GM23248 (cell line): ENCODE measurements around the gene ITPRIP. TPM values are rescaled to one million over a fixed set of nuclear protein-coding genes. Genes with fewer than 3 reads are reported as not detected.

Source experiments
- DNase-seq: peaks from one replicate; pipeline ENCODE4 v3.0.0-alpha.2; 2015
- H2AFZ ChIP-seq: fragments of 200-600 bp; sonication (generic); 2 replicates; pipeline ENCODE4 v1.6.1; 2016; ENCODE audit warnings: antibody characterized with exemption
- H3F3A ChIP-seq: fragments of 200-600 bp; sonication (generic); 2 replicates; pipeline ENCODE4 v1.6.1; 2016; ENCODE audit warnings: mild to moderate bottlenecking, antibody characterized with exemption, mixed run types; ENCODE audit not compliant: insufficient read depth
- H3K27ac ChIP-seq: fragments of 200-600 bp; sonication (generic); 2 replicates; pipeline ENCODE4 v1.5.1; 2016; ENCODE audit warnings: mild to moderate bottlenecking
- H3K27me3 ChIP-seq: fragments of 200-600 bp; sonication (generic); replicated peaks from 2 replicates; pipeline ENCODE4 v1.6.1; 2016; ENCODE audit warnings: mild to moderate bottlenecking; ENCODE audit not compliant: insufficient read depth
- H3K36me3 ChIP-seq: fragments of 200-600 bp; sonication (generic); 2 replicates; pipeline ENCODE4 v1.6.1; 2016; ENCODE audit warnings: low read depth, mild to moderate bottlenecking
- H3K4me1 ChIP-seq: fragments of 200-600 bp; sonication (generic); 2 replicates; pipeline ENCODE4 v1.6.1; 2016; ENCODE audit warnings: mild to moderate bottlenecking; ENCODE audit not compliant: insufficient read depth
- H3K4me2 ChIP-seq: fragments of 200-600 bp; sonication (generic); one replicate; pipeline ENCODE4 v1.6.1; 2016; ENCODE audit warnings: mild to moderate bottlenecking; ENCODE audit not compliant: unreplicated experiment
- H3K4me3 ChIP-seq: fragments of 200-600 bp; sonication (generic); 2 replicates; pipeline ENCODE4 v1.5.1; 2016; ENCODE audit warnings: mild to moderate bottlenecking
- H3K79me2 ChIP-seq: fragments of 200-600 bp; sonication (generic); 2 replicates; pipeline ENCODE4 v1.6.1; 2016; ENCODE audit warnings: mild to moderate bottlenecking; ENCODE audit not compliant: insufficient read depth
- H3K9ac ChIP-seq: fragments of 200-600 bp; sonication (generic); 2 replicates; pipeline ENCODE4 v1.6.1; 2016; ENCODE audit warnings: mild to moderate bottlenecking
- H3K9me2 ChIP-seq: fragments of 200-600 bp; sonication (generic); 2 replicates; pipeline ENCODE4 v1.6.1; 2016; ENCODE audit warnings: mixed run types, mild to moderate bottlenecking, moderate library complexity; ENCODE audit not compliant: insufficient read depth
- H3K9me3 ChIP-seq: fragments of 200-600 bp; sonication (generic); one replicate; pipeline ENCODE4 v1.6.1; 2017; ENCODE audit warnings: low read depth
- H4K20me1 ChIP-seq: fragments of 200-600 bp; sonication (generic); 2 replicates; pipeline ENCODE4 v1.6.0; 2016; ENCODE audit not compliant: insufficient read depth
- EZH2 ChIP-seq: fragments of 200-600 bp; sonication (generic); IDR thresholded peaks from 2 replicates; pipeline ENCODE4 v1.6.1; 2018; ENCODE audit warnings: antibody characterized with exemption, mild to moderate bottlenecking; ENCODE audit not compliant: insufficient read depth, poor library complexity, severe bottlenecking
- EZH2phosphoT487 ChIP-seq: fragments of 200-600 bp; sonication (generic); IDR thresholded peaks from 2 replicates; pipeline ENCODE4 v1.6.1; 2018; ENCODE audit warnings: antibody characterized with exemption, moderate library complexity, mild to moderate bottlenecking, low read depth; ENCODE audit not compliant: insufficient read depth
- WGBS, 2 experiments: methylation state at CpG; one replicate each; pipeline ENCODE4 v1.1.6; 2015 to 2017; ENCODE audit warnings: low lambda C conversion rate in 2 of 2, low coverage in 1 of 2; ENCODE audit errors: missing lambda C conversion rate in 2 of 2; 5-methylcytosine and 5-hydroxymethylcytosine counted together
- in situ Hi-C: fragments of 300-500 bp; cut with MboI; formaldehyde crosslinking; loops from 2 replicates; pipeline ENCODE4 v1.15.0; 2020
- microRNA-seq: library from miRNA; unstranded; fragments of <30 nt; microRNA quantifications from one replicate; pipeline ENCODE4, GENCODE V29; 2016; ENCODE audit warnings: borderline number of aligned reads
- polyA plus RNA-seq: library from polyadenylated mRNA; unstranded; fragments of >200 nt; fragmentation: Nextera tagmentation; extraction: Ambion mirVana; gene quantifications from 2 replicates; pipeline ENCODE4 v1.2.1, GENCODE V29; 2016
- small RNA-seq: library from RNA; depleted of rRNA; stranded (forward); fragments of <200 nt; gene quantifications from one replicate; pipeline ENCODE3, GENCODE V24; 2014; ENCODE audit warnings: low read depth, low replicate concordance
- total RNA-seq: library from RNA; depleted of rRNA; stranded (reverse); fragments of >200 nt; shearing (Covaris generic); gene quantifications from 2 replicates; pipeline ENCODE4 v1.2.3, GENCODE V29; 2014; rRNA removed

Gene ITPRIP
- total and polyA plus RNA-seq, 2 experiments from 2014 or later = 9.6 to 24.7 TPM

GRCh38 chr10:104262055-104262454, 76.2 kb downstream of the ITPRIP start:
- Histone ChIP-seq H3K9me2 (no peaks in the 10 kb centered on the region), H3K79me2 (peaks cover 78% of the 10 kb centered on the region), H3K9me3 (no peaks in the 10 kb centered on the region), H3K4me1 (peaks cover 48% of the 10 kb centered on the region), H3F3A (peaks cover 93% of the 10 kb centered on the region), H3K9ac (no peak overlapping the region), H2AFZ (no peak overlapping the region), H3K27me3 (no peaks in the 10 kb centered on the region), H3K36me3 (peaks cover 88% of the 10 kb centered on the region), H3K4me3 (no peak overlapping the region), H3K27ac (no peak overlapping the region), H4K20me1 (no peaks in the 10 kb centered on the region; the same call in 1 of the 2 replicates), H3K4me2 (no peak overlapping the region)
- in situ Hi-C loops = no loop called here
- DNase-seq = no peak
- 71 to 79% methylated on average over 5 of the region's 5 CpGs for whole genome bisulfite sequencing, 2 experiments
- TF ChIP-seq EZH2phosphoT487 = no peak
- no peak for TF ChIP-seq EZH2

GRCh38 chr10:104260775-104261115, 77.5 kb downstream of the ITPRIP start:
- peaks cover 84% of the 10 kb centered on the region for H3K79me2 ChIP-seq
- H3K36me3 ChIP-seq = peaks cover 75% of the 10 kb centered on the region
- peak; percentile 87 for DNase-seq

GRCh38 chr10:104259999-104260774, 78.1 kb downstream of the ITPRIP start:
- Histone ChIP-seq H3K4me2 (peak overlapping the region; percentile 47), H3K9me3 (no peaks in the 10 kb centered on the region), H3K9me2 (no peaks in the 10 kb centered on the region), H3F3A (peaks cover 93% of the 10 kb centered on the region), H3K9ac (peak overlapping the region; percentile 40), H3K27ac (peak overlapping the region; percentile 96), H3K4me1 (peaks cover 59% of the 10 kb centered on the region), H3K36me3 (peaks cover 69% of the 10 kb centered on the region), H3K27me3 (no peaks in the 10 kb centered on the region), H2AFZ (no peak overlapping the region), H3K79me2 (peaks cover 85% of the 10 kb centered on the region), H4K20me1 (no peaks in the 10 kb centered on the region; the same call in 1 of the 2 replicates), H3K4me3 (peak overlapping the region; percentile 25; the same call in 1 of the 2 replicates)
- TF ChIP-seq EZH2 (no peak), EZH2phosphoT487 (no peak)
- in situ Hi-C loops = no loop called here
- peak; percentile 47 for DNase-seq
- WGBS, 2 experiments = 63 to 67% methylated on average over 6 of the region's 6 CpGs

More at GRCh38 chr10:104260775-104261115, 77.5 kb downstream of the ITPRIP start:
- Histone ChIP-seq H3K9ac (peak overlapping the region; percentile 40), H3F3A (peaks cover 93% of the 10 kb centered on the region), H3K4me1 (peaks cover 59% of the 10 kb centered on the region), H4K20me1 (no peaks in the 10 kb centered on the region; the same call in 1 of the 2 replicates), H3K27me3 (no peaks in the 10 kb centered on the region), H3K9me2 (no peaks in the 10 kb centered on the region), H3K4me2 (peak overlapping the region; percentile 47), H3K27ac (peak overlapping the region; percentile 96), H3K9me3 (no peaks in the 10 kb centered on the region), H3K4me3 (peak overlapping the region; percentile 25; the same call in 1 of the 2 replicates), H2AFZ (no peak overlapping the region)
- in situ Hi-C loops = no loop called here
- no peak for TF ChIP-seq EZH2
- no peak for TF ChIP-seq EZH2phosphoT487
- 3% methylated on average over 3 of the region's 3 CpGs for WGBS, 2 experiments

Small RNA genes within 50 kb of the gene (microRNA-seq; reads per million reads assigned to microRNA genes)
- not detected for gene MIR4482

Small RNA genes within 50 kb of the gene (small RNA-seq; reads per million reads assigned to genes)
- not detected for gene MIR4482

Other genes with a start within 250 kb of the ITPRIP start
- gene SFR1, start 216.3 kb downstream of the ITPRIP start, total RNA-seq = 4.4 and 4.6 TPM in 2 replicates
- gene SFR1, start 216.3 kb downstream of the ITPRIP start, polyA plus RNA-seq = 9.1 TPM in 2 replicates
- gene CFAP43, start 106.1 kb downstream of the ITPRIP start, total RNA-seq = not detected in 2 replicates
- gene CFAP43, start 106.1 kb downstream of the ITPRIP start, polyA plus RNA-seq = 0.14 and 0.29 TPM in 2 replicates
- gene GSTO1, start 83.6 kb downstream of the ITPRIP start, total RNA-seq = 143 and 236 TPM in 2 replicates
- 375 and 387 TPM in 2 replicates for gene GSTO1, start 83.6 kb downstream of the ITPRIP start, polyA plus RNA-seq
- gene GSTO2, start 69.3 kb downstream of the ITPRIP start, total RNA-seq = 1.1 and 8.7 TPM in 2 replicates
- 2.2 TPM in 2 replicates for gene GSTO2, start 69.3 kb downstream of the ITPRIP start, polyA plus RNA-seq
- gene CFAP58, start 15.4 kb upstream of the ITPRIP start, total RNA-seq = under 0.01 and 0.22 TPM in 2 replicates
- 0.20 and 0.30 TPM in 2 replicates for gene CFAP58, start 15.4 kb upstream of the ITPRIP start, polyA plus RNA-seq